Measurements from ENCODE around the gene ING2.

The ING2 gene

GRCh38 chr4:183492791-183493222, 12.1 kb upstream of the ING2 start:
- TF ChIP-seq EZH2 (optimal IDR thresholded peaks at IDR 0.05; ENCODE audit: low read depth, low read length) = no peak
- H3F3A ChIP-seq (ENCODE audit: insufficient read depth, low read length) = no peaks in the 10 kb centered on the region
- no peak overlapping the region for H3K4me2 ChIP-seq (ENCODE audit: low read depth, low read length)
- H3K9me2 ChIP-seq (replicated peaks; ENCODE audit: insufficient read depth, low read length) = no peaks in the 10 kb centered on the region
- H3K9ac ChIP-seq (ENCODE audit: low read length) = no peak overlapping the region
- no peaks in the 10 kb centered on the region for H3K9me3 ChIP-seq (replicated peaks; ENCODE audit: insufficient read depth, low read length)
- no peak overlapping the region for H2AFZ ChIP-seq (ENCODE audit: low read length)
- H3K79me2 ChIP-seq (ENCODE audit: low read length) = no peaks in the 10 kb centered on the region
- no peaks in the 10 kb centered on the region for H3K27me3 ChIP-seq (replicated peaks; ENCODE audit: insufficient read depth, low read length)
- no peak overlapping the region for H3K27ac ChIP-seq (ENCODE audit: low read length)
- H4K20me1 ChIP-seq (ENCODE audit: insufficient read depth, low read length) = no peaks in the 10 kb centered on the region
- no peaks in the 10 kb centered on the region for H3K4me1 ChIP-seq (ENCODE audit: low read length)
- no peaks in the 10 kb centered on the region for H3K36me3 ChIP-seq (replicated peaks; ENCODE audit: insufficient read depth, low read length)
- no peak overlapping the region for H3K4me3 ChIP-seq (ENCODE audit: low read length)
- no peak for DNase-seq

- no peaks in the 10 kb centered on the region for H3F3A ChIP-seq (ENCODE audit: insufficient read depth, low read length)
- no peaks in the 10 kb centered on the region for H3K27me3 ChIP-seq (replicated peaks; ENCODE audit: insufficient read depth, low read length)
- H3K4me1 ChIP-seq (ENCODE audit: low read length) = no peaks in the 10 kb centered on the region
- no peak for TF ChIP-seq EZH2phosphoT487 (IDR thresholded peaks at IDR 0.05; ENCODE audit: low read length)
- TF ChIP-seq CTCF (IDR thresholded peaks at IDR 0.05; ENCODE audit: low read length) = no peak
- no peak for TF ChIP-seq EZH2 (optimal IDR thresholded peaks at IDR 0.05; ENCODE audit: low read depth, low read length)
- no peaks in the 10 kb centered on the region for H3K79me2 ChIP-seq (ENCODE audit: low read length)
- H3K36me3 ChIP-seq (replicated peaks; ENCODE audit: insufficient read depth, low read length) = no peaks in the 10 kb centered on the region
- no peak overlapping the region for H3K4me2 ChIP-seq (ENCODE audit: low read depth, low read length)
- no peaks in the 10 kb centered on the region for H4K20me1 ChIP-seq (ENCODE audit: insufficient read depth, low read length)
- H3K9me2 ChIP-seq (replicated peaks; ENCODE audit: insufficient read depth, low read length) = no peaks in the 10 kb centered on the region
- H3K9me3 ChIP-seq (replicated peaks; ENCODE audit: insufficient read depth, low read length) = no peaks in the 10 kb centered on the region
- no peak overlapping the region for H3K4me3 ChIP-seq (ENCODE audit: low read length)
- DNase-seq = no peak
- no peak overlapping the region for H2AFZ ChIP-seq (ENCODE audit: low read length)
- no peak overlapping the region for H3K27ac ChIP-seq (ENCODE audit: low read length)
- no peak overlapping the region for H3K9ac ChIP-seq (ENCODE audit: low read length)
Measured at GRCh38 chr4:183493246-183493645, 11.6 kb upstream of the ING2 start.

- no peaks in the 10 kb centered on the region for H3K4me1 ChIP-seq (ENCODE audit: low read length)
- TF ChIP-seq CTCF (IDR thresholded peaks at IDR 0.05; ENCODE audit: low read length) = no peak
- TF ChIP-seq EZH2phosphoT487 (IDR thresholded peaks at IDR 0.05; ENCODE audit: low read length) = no peak
- TF ChIP-seq EZH2 (optimal IDR thresholded peaks at IDR 0.05; ENCODE audit: low read depth, low read length) = no peak
- no peaks in the 10 kb centered on the region for H3K9me3 ChIP-seq (replicated peaks; ENCODE audit: insufficient read depth, low read length)
Measured at GRCh38 chr4:183495184-183495583, 9.7 kb upstream of the ING2 start.

GRCh38 chr4:183499389-183499788, 5.5 kb upstream of the ING2 start:
- Histone ChIP-seq H3K4me3 (ENCODE audit: low read length) (no peak overlapping the region), H3K9me3 (replicated peaks; ENCODE audit: insufficient read depth, low read length) (no peaks in the 10 kb centered on the region), H3K4me1 (ENCODE audit: low read length) (peaks cover 4% of the 10 kb centered on the region; the same call in 1 of the 2 replicates), H3K27ac (ENCODE audit: low read length) (no peak overlapping the region), H3K9ac (ENCODE audit: low read length) (no peak overlapping the region), H3K79me2 (ENCODE audit: low read length) (peaks cover 13% of the 10 kb centered on the region), H3F3A (ENCODE audit: insufficient read depth, low read length) (peaks cover 12% of the 10 kb centered on the region), H3K27me3 (replicated peaks; ENCODE audit: insufficient read depth, low read length) (no peaks in the 10 kb centered on the region), H2AFZ (ENCODE audit: low read length) (no peak overlapping the region), H3K9me2 (replicated peaks; ENCODE audit: insufficient read depth, low read length) (no peaks in the 10 kb centered on the region), H3K4me2 (ENCODE audit: low read depth, low read length) (no peak overlapping the region), H3K36me3 (replicated peaks; ENCODE audit: insufficient read depth, low read length) (no peaks in the 10 kb centered on the region), H4K20me1 (ENCODE audit: insufficient read depth, low read length) (no peaks in the 10 kb centered on the region)
- no peak for TF ChIP-seq EZH2phosphoT487 (IDR thresholded peaks at IDR 0.05; ENCODE audit: low read length)
- TF ChIP-seq EZH2 (optimal IDR thresholded peaks at IDR 0.05; ENCODE audit: low read depth, low read length) = no peak
- TF ChIP-seq CTCF (IDR thresholded peaks at IDR 0.05; ENCODE audit: low read length) = no peak
- DNase-seq = no peak

More at GRCh38 chr4:183495184-183495583, 9.7 kb upstream of the ING2 start:
- Histone ChIP-seq H3F3A (ENCODE audit: insufficient read depth, low read length) (no peaks in the 10 kb centered on the region), H3K27ac (ENCODE audit: low read length) (no peak overlapping the region), H4K20me1 (ENCODE audit: insufficient read depth, low read length) (no peaks in the 10 kb centered on the region), H3K79me2 (ENCODE audit: low read length) (no peaks in the 10 kb centered on the region), H2AFZ (ENCODE audit: low read length) (no peak overlapping the region), H3K27me3 (replicated peaks; ENCODE audit: insufficient read depth, low read length) (no peaks in the 10 kb centered on the region), H3K36me3 (replicated peaks; ENCODE audit: insufficient read depth, low read length) (no peaks in the 10 kb centered on the region), H3K4me2 (ENCODE audit: low read depth, low read length) (no peak overlapping the region), H3K4me3 (ENCODE audit: low read length) (no peak overlapping the region), H3K9me2 (replicated peaks; ENCODE audit: insufficient read depth, low read length) (no peaks in the 10 kb centered on the region), H3K9ac (ENCODE audit: low read length) (no peak overlapping the region)
- DNase-seq = no peak
